GM18508 (cell line): ENCODE results near the gene TSSK6.

Source experiments
- ATAC-seq: cut with Tn5 transposase; IDR thresholded peaks from one replicate; pipeline ENCODE4 v1.9.1; 2021; ENCODE audit warnings: moderate number of reproducible peaks; ENCODE audit not compliant: insufficient read depth, unreplicated experiment

TSSK6 gene

DNA sequence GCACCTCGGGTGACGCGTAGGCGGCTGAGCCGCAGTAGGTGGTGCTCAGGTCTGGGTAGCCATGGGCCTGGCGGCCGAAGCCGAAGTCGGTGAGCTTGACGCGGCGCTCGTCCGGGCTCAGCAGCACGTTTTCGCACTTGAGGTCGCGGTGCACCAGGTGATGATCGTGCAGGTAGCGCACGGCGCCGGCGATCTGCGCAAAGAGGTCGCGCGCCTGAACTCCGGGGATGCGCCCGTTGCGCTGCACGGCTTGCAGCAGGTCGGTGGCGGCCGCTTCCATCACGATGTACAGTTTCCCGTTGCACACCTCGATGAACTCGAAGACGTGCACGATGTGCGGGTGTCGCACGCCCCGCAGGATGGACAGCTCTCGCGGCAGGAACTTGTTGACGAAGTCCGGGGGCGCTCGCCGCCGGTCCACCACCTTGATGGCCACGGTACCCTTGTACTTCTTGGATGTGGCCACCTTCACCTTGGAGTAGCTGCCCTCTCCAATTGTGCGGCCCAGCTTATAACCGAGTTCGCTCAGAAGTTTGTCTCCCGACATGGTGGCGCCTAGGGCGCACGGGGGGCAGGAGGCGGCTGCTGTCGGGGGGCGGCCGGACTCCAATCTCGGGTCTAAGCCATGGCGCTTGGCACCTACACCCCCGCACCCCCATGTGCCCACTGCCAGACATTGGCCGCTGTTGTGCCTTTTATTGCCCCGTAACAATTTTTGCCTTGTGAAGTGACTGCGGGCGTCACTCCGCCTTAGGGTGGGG is at the start of gene TSSK6:
Gene TSSK6, minus strand, starts transcription at position 668 of the 761 bp plus-strand sequence. Its CDS starts 121 bp downstream, at position 547.
- ATAC-seq = no peak

DNA sequence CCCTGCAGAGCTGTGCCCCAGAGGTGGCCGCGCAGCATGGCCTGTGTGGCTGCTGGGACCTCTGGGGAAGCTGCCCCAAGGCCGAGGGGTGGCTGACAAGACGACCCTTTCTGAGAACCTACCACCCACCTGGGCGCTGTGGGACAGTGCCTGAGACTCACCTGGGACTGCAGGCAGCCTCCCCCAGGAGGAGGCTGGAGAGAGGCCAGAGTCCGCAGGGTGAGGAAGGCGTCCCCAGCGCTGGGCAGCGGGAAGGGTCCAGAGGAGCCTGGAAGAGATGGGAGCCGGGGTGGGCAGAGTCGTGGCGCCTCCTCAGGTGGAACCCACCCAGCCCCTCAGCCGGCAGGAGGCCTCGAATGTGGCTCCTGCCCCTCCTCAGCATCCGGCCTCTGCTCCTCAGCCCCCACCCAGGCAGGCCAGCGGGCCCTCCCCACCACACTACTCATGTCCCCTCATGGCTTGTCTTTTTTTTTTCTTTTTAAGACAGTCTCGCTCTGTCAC is 48.0 kb upstream of the TSSK6 start:
- no peak for ATAC-seq

DNA sequence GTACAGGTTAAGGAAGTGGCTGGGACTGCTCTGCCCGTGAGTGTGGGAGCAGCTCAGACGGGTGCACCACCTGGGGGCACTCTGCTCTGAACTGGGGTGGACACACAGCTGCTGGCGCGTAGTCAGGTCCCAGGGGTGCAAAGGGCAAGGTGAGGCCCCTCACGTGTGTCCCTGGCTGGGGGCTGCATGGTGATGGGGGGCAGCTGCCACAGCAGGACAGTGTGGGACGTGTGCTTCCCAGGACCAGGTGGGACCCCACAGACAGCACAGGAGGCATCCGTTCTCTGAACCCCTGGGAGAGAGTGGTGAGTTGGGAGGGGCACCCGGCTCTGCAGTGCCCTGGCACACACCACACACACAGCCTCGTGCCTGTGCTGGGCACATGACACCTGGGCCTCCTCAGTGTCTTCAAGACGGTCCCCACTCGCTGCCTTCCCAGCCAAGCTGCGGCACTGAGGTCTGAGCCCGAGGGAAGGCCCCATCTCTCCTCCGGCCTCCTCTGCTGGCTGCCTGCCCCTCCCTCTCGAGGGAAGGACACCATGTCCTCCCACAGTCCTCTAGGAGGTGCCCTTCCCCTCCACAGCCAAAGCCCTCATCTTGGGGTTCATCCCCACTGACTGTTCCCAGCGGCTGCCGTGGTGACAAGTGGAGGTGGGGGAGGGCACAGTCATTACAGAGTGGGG is 47.5 kb upstream of the TSSK6 start:
- no peak for ATAC-seq

DNA sequence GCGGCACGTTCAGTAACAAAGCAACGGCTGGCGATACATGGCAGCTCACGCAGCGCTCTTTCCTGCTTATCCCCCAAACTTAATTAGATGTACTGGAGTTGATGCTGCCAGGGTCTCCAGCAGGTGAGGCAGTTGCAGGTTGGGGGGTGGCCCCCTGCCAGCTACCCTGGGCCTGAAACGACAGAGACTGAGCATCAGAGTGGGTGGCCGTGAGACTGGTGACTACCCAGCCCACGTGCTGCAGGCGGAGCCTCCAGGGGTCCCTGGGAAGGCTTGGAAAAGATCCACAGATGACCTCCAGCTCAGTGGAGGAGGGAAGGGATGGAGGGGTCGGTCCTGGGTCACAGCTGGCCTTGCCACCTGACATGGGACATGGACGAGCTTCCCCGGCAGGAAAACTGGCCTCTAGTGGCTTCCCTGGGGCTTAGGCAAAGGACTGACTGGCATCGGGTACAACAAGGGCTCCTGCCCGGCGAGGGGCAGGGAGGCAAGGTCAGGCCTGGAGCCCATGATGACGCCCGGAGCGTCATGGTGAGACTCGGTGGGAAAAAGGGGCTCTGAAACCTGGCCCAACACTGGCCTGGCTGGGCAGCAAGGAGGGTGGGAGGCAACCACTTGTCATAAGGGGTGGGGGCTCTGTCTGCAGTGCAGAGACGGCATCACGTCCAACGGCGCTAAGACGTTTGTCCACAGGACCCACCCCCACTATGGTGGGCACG is 46.8 kb upstream of the TSSK6 start:
- ATAC-seq = no peak

DNA sequence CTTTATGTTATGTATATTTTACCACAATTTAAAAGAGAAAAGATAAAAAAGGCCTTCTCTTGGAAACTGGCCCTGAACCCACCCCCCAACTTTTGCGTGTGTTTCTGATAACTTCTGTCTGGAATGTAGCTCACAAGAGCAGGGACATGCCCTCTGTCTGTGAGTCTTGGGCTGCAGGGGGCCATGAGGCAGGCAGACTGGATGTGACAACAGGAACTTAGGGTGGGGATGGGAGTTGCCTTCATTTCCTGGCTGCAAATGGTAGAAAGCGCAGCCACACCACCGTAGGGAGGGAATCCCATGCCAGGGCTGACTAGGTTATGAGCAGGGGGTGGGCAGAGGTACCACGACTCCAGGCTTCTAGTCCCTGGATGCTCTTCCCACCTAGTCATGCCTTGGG is 44.6 kb upstream of the TSSK6 start:
- ATAC-seq = no peak

DNA sequence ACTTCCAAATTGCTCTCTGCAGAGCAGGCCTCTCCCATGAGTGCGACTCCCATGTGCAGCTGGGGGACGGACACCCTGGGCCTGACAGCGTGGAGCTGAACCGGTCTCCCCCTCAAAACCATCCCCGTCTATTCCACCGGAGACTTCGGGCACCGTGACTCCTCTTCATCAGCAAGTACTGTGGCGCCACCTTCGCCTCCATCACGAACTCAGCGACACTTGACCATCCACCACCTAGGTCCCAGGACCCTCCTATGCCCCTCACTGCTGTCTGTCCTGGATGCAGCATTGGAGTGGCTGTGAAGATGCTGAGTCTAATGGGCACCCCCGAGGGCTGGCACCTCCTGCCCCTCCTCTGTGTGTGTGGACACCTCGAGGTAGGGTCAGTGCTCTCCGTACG is 43.3 kb upstream of the TSSK6 start:
- ATAC-seq = no peak

DNA sequence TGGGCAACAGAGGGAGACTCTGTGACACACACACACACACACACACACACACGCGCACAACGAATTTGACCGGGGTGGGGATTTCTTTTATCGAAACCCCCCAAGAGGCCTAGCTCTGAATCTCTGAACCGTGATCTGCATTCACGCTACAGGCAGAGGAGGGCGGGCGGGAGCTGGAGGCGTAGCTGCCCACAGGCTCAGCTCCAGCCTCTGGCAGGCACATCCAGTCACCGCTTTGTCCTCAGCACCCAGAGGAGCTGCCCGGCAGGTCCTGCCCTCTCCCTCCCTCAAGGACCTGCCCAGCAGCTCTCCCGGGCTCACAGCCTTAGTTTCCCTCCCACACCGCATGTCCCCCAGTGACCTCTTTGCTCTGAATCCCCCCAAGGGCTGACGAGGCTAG is 42.7 kb upstream of the TSSK6 start:
- no peak for ATAC-seq

DNA sequence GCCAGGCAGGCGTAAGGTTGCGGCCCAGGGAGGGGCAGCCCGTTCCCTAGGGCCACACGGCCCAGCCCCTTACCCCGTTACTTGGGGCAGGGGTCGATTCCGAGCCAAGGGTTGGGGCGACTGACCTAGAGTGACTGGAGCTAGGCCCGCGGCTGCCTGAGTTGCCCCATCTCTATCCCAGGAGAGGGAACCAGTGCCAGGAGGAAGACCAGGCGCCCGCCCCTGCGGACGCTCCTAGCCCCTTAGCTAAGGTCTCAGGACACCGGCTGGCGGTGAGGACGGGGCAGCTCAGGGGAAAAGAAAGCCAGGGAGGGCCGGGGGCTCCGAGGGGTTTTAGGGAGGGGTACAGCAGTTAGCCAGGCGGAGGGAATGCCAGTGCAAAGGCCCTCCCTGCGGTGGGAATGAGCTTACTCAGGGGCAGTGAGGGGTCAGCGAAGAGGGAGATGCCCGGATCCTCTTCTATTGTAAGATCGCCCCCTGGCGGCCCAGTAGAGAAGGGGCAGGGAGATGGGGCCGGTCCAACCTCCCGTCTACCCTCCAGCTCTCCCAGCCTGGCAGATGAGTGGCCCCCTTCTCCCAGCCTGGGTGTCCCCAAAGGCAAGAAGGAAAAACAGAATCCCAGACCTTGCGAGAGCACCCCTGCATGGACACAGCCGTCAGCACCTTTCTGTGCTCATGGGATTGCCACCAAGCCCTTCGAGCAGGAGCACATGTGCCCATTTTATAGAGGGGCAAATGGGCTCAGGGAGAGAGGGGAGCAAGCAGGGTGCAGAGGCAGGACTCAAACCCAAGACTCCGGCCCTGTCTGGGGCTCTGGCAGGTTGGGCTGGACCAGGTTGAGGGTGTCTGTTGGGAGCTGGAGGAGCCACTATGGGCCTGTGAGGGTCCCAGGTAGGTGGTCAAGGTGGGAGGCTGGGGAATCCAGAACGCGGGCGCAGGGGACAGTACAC is 39.0 kb upstream of the TSSK6 start:
- no peak for ATAC-seq

DNA sequence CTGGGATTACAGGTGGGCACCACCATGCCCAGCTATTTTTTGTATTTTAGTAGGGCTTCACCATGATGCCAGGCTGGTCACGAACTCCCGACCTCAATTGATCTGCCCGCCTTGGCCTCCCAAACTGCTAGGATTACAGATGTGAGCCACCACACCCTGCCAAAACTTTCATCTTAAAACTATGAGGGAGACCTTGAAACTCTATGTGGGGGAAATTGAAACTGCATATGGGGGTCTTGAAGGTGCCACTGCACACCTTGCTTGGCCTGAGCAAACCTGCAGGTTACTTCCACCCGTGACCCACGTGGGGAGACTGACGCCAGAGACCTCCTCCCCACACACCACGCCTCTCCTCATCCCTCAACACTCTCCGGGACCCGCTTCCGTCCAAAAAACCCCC is 38.3 kb upstream of the TSSK6 start:
- ATAC-seq = no peak

DNA sequence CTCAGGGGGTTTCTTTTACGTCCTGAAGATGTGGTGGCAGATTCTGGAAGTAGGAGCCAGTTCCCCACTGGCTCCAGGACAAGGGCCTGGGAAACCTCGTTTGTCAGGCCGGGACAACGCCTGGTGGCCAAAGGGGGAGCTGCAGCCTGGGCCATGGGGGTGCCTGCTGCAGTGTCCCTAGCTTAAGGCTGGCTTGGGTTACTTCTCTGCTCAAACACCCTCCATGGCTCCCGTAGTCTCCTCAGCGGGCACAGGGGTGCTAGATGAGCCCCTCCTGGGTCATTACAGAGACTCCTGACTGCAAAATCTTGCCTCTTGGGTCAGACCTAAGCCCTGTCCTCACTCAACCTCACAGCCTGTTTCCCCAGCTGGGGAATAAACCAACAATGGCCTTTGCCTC is 37.5 kb upstream of the TSSK6 start:
- ATAC-seq = no peak

DNA sequence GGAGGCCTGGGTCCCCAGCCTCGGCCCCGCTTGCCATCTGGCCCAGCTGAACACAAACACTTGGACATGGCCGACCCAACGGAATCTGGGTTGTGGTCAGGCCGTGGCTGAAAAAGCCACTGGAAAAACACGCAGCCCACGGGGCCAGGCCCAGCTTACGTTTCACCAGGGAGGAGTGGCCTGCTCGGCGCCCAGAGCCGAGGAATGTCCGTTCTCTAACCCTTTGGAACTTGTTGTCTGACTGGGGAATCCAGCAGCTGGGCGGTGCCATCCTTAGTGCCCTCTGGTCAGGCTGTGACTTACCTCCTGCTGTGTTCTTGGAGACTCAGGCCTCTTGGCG is 36.5 kb upstream of the TSSK6 start:
- ATAC-seq = no peak

DNA sequence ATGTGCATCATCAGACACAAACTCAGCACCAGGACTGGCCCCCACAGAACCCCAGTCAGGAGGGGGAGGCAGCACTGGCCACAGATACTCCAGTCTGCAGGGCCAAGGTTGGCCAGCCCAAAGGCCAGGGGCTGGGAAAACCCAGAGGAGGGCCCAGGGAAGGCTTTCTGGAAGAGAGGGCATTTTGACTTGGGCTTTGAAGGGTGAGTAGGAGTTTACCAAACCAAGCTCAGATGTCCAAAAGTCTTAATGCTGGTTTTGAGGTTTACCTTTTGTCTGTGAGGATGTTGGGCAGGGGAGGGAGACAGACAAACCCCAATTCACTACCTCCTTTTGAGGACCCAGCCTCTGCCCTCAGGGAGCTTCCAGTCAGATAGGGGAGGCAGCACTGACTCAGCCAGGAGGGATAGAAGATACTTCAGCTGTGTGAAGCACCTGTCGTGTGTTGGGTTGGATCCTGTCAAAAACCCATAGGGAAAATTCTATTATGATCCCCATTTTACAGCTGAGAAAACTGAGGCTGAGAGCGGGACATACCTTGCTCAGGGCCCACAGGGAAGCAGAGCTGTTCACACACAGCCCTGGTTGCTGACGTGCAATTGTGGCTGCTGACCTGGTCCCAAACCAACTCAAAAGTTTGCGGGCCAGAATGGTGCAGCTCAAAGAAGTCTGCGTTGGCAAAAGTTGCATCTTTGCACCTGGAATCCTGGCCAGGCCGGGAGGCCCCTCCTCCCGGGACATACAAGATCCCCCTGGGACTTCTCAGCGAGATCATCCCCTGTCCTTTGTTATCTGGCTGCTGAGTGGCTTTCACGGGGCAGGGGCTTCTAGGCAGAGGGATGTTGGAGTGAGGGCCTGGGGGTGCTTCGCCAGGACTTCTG is 35.9 kb upstream of the TSSK6 start:
- ATAC-seq = no peak

DNA sequence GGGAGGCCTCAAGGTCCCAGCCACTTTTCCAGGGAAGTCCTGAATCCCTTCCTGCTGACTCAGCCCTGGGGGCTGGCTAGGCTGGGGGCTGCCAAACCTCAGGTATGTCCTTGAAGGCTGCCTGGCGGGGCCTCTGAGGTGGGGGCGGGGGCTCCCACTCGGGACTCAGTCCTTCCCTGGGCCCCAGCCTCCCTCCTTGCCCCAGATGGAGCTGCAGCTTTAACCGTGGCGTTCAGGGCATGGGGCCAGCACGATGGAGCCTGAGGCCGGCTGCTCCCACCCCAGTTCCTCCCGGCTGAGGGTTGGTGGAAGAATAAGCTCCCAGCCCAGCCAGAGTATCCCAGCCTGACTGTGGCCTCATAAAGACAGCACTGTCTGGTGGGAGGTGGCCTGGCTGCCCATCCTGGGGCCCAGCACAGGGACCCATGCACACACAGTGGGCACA is 35.2 kb upstream of the TSSK6 start:
- ATAC-seq = no peak

DNA sequence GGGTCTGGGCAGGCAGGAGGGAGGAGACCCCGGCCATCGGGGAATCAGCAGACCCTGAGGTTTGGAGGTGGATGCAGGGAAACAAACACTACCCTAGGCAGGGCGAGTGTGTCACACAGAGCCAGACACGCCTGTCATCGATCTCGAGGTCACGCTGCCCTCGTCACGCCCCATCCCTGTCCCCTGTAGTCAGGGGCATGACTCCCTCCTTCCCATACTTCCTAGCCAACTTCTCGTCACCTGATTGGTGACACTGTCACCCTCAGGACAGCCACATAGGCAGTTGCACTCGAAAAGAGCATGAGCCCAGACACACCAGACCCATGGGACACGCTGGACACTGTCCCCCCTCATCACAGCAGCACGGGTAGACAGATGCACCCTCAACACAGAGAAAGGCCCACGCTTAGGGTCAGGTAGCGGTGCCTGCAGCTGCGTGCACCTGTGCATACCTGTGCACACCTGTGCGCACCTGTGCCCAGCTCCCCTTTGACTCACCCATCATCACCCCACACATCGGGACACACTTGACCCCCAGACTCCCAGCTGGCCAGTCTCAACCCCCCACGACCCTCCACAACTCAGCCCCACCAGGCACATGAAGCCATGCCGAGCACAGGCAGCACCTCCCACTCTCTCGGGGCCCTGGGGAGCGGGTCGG is 34.6 kb upstream of the TSSK6 start:
- no peak for ATAC-seq

DNA sequence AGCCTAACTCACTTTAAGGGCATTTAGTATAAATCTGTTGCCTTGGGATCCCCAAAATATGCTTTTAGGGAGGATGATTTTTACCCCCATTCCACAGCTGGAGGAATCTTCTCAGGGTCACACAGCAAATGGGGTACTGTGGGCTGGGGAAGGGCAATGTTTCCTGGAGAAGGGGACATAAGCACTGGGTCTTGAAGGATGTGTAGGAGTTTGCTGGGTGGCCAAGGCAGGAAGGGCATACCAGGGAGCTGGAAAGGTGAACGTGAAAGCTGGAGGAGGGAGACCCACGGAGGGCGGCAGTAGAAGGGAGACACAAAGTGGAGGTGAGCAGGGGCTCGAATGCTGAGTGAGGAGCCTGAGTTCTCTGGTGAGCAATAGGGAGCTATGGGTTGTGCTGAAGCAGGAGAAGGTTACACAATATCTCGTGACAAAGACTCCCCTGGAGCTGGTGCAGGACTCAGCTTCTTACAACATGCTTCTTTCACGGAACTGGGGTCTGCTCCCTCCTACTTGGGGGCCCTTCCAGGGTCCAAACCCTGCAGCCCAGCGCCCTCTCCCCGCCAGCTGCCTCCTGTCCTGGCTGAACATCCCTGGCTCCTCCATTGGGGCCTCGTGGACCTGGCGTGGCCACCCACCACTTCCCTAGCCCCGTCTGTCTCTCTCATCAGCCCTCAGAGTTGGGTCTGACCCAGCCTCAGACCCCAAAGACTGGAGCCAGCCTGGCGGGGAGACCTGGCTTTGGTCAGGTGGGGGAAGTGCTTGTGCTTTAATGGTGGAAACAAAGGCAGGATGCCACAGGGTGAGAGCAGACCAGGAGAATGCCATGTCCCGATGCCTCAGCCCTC is 33.8 kb upstream of the TSSK6 start:
- no peak for ATAC-seq

DNA sequence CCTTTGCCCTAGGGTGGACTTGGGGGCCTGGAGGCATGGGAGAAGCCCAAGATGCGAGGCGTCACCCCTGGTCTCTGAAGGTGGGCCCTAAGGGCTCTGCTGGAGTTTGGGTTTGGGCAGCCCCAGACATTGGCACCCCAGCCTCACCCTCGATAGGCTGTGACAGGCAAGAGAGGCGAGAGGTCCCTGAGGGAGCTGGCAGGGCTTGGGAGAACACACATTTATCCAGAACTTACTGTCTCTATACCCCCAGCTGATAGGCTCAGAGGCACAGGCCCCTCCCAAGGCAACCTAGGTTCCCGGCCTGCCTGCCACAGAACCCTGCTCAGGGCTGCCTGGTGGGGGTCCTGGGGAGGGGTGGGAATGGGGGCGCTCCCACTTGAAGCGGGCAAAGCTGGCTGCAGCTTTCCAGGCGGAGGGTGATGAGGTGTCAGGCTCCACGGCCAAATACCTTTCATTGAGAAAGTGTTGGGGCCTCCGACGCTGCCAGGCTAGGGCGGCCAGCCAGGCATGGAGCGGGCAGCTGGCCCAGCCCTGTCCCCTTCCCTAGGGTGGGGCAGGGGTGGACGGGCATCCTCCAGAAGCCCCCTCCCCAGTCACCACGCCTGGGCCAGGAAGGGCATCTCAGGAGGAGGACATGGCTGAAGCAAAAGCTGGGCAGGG is 32.5 kb upstream of the TSSK6 start:
- ATAC-seq = no peak

DNA sequence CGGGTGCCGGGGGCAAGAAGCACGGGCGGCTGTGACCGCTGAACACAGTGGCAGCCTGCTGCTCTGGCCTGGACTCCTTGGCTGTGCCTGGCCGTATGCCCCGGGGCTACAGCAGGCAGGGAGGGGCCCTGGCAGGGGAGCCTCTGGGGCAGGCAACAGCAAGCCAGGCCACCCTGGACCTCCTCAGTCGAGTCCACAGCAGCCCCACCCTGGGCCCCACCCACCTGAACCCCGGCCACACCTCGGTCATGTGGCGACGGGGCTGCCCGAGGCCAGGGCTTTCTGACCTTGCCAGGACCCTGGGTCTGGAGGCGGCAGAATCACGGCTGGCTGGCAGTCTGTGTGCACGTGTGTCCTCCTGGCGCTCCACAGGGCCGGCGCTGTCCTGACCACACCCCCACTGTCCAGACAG is 31.4 kb upstream of the TSSK6 start:
- ATAC-seq = no peak
